ENCODE data around the gene WSB1. TPM values are rescaled to one million over a fixed set of nuclear protein-coding genes. Genes with fewer than 3 reads are reported as not detected.
A peak's percentile ranks its signal among the peaks of the same experiment; 100 is the strongest.

WSB1 gene
- total RNA-seq (2014; rRNA removed) (32.0 and 35.1 TPM in 2 replicates), Bru-seq, nascent RNA (percentile 87 among the genes with signal in this experiment), BruChase-seq, experiment 1, labeled RNA remaining after a 6-hour chase (percentile 87 among the genes with signal in this experiment), BruChase-seq, experiment 2, labeled RNA remaining after a 2-hour chase (percentile 89 among the genes with signal in this experiment)
- long read RNA-seq, full-length matches to known transcripts = 32 of 54 reads
- long read RNA-seq, partial matches to known transcripts = 9 of 54 reads
- long read RNA-seq, other reads (novel, unspliced or antisense) = 13 of 54 reads

DNA sequence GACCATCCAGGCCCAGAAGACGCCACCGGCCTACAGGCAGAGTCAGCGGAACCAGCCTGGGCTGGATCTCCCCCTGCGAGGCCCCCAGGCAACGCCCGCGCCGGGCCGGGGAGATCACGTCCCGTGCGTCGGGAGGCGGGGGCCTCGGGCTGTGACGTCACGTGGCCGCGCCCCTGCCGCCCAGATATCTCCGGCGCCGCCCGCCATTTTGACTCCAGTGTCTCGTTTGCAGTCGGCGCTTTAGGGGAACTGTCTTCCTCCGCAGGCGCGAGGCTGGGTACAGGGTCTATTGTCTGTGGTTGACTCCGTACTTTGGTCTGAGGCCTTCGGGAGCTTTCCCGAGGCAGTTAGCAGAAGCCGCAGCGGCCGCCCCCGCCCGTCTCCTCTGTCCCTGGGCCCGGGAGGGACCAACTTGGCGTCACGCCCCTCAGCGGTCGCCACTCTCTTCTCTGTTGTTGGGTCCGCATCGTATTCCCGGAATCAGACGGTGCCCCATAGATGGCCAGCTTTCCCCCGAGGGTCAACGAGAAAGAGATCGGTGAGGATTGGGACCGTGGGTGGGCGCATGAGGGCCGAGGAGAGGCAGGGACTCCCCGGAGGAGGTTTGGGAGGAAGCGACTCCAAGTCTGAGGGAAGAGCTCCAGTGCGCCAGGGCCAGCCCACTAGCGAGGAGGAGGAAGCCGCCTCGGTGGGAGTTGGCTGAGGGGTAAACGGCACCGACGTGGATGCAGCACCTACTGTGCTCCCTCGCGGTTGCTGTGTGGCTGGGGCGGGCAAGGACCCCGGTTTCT is at the start of gene WSB1:
Gene WSB1 (plus strand): TSS at position 217 of the 791 bp plus-strand sequence. CDS start 282 bp downstream, at position 499.
- Histone ChIP-seq H3K27ac (ENCODE audit: low read length) (peak within 1 kb of the TSS; percentile 74), H3K9me2 (replicated peaks; ENCODE audit: low read length) (no peaks in the 10 kb centered on the region), H3K9me3 (ENCODE audit: low read length) (no peaks in the 10 kb centered on the region), H3K4me3 (ENCODE audit: low read length) (peak within 1 kb of the TSS; percentile 98), H3K4me1 (ENCODE audit: insufficient read depth, low read length) (peaks cover 19% of the 10 kb centered on the region), H3F3A (ENCODE audit: low read length, unreplicated experiment) (no peaks in the 10 kb centered on the region), H2AFZ (ENCODE audit: low read length) (peak within 1 kb of the TSS; percentile 91), H3K9ac (ENCODE audit: low read length) (peak within 1 kb of the TSS; percentile 96), H3K27me3 (ENCODE audit: low read length) (no peaks in the 10 kb centered on the region), H4K20me1 (ENCODE audit: low read length) (peaks cover 21% of the 10 kb centered on the region), H3K4me2 (ENCODE audit: low read length) (peak within 1 kb of the TSS; percentile 95), H3K79me2 (ENCODE audit: low read length) (peaks cover 51% of the 10 kb centered on the region), H3K36me3 (ENCODE audit: low read depth, low read length) (0 out of 2 replicates have a peak, but pooled peaks cover 3% of the 10 kb centered on the region)
- TSS peak; percentile 80 for BruUV-seq (replicated peaks)
- DNase-seq (peak; percentile 83), ATAC-seq (peak; percentile 80)
- ChIA-PET POLR2A (ENCODE audit: unreplicated experiment) (interaction anchor here (0.5 to 1.0 kb wide), 6 partner anchors 9 to 87 kb away, joined by 3 to 6 read pairs (median 4); no protein-coding TSS in a partner anchor), CTCF (interaction anchor here (1.5 kb wide), 1 partner anchor 39 kb away, joined by 4 read pairs; no protein-coding TSS in a partner anchor)
- intact Hi-C loops (cut with micrococcal nuclease) = loop anchor here (1.0 kb wide), 1 partner anchor 47 kb away; no protein-coding TSS in a partner anchor
- TF ChIP-seq EZH2 (IDR thresholded peaks at IDR 0.05; ENCODE audit: low read length, unreplicated experiment) (no peak), EZH2phosphoT487 (IDR thresholded peaks at IDR 0.05; ENCODE audit: borderline replicate concordance, low read length) (no peak), CTCF (conservative IDR thresholded peaks at IDR 0.05; ENCODE audit: low read depth, low read length) (no peak)

- Histone ChIP-seq H3K9me2 (replicated peaks; ENCODE audit: low read length) (no peaks in the 10 kb centered on the region), H3K9ac (ENCODE audit: low read length) (0 out of 2 replicates have a peak overlapping the region, but pooled peaks have one; percentile 2), H3K27me3 (ENCODE audit: low read length) (no peaks in the 10 kb centered on the region), H3K4me3 (ENCODE audit: low read length) (no peak overlapping the region), H3K79me2 (ENCODE audit: low read length) (no peaks in the 10 kb centered on the region), H2AFZ (ENCODE audit: low read length) (peak overlapping the region; percentile 2; the same call in 1 of the 2 replicates), H4K20me1 (ENCODE audit: low read length) (no peaks in the 10 kb centered on the region), H3K4me2 (ENCODE audit: low read length) (peak overlapping the region; percentile 61), H3K27ac (ENCODE audit: low read length) (peak overlapping the region; percentile 59), H3K4me1 (ENCODE audit: insufficient read depth, low read length) (peaks cover 73% of the 10 kb centered on the region), H3K36me3 (ENCODE audit: low read depth, low read length) (no peaks in the 10 kb centered on the region), H3F3A (ENCODE audit: low read length, unreplicated experiment) (no peaks in the 10 kb centered on the region), H3K9me3 (ENCODE audit: low read length) (no peaks in the 10 kb centered on the region)
- CTCF ChIA-PET = interaction anchor here (1.0 kb wide), 1 partner anchor 8 kb away, joined by 4 read pairs; no protein-coding TSS in a partner anchor
- TF ChIP-seq EZH2 (IDR thresholded peaks at IDR 0.05; ENCODE audit: low read length, unreplicated experiment) (no peak), EZH2phosphoT487 (IDR thresholded peaks at IDR 0.05; ENCODE audit: borderline replicate concordance, low read length) (no peak), CTCF (conservative IDR thresholded peaks at IDR 0.05; ENCODE audit: low read depth, low read length) (no peak)
- intact Hi-C loops (cut with micrococcal nuclease) = loop anchor here (1.0 kb wide), 1 partner anchor 47 kb away; no protein-coding TSS in a partner anchor
- POLR2A ChIA-PET (ENCODE audit: unreplicated experiment) = interaction anchor here (0.5 kb wide), 1 partner anchor 8 kb away, joined by 3 read pairs; no protein-coding TSS in a partner anchor
- BruUV-seq (replicated peaks) = no TSS peak
- peak; percentile 68 for DNase-seq
- no peak for ATAC-seq
Measured at GRCh38 chr17:27244491-27245223, 49.3 kb upstream of the WSB1 start.
